IMR-90 (cell line): ENCODE data around the gene ZFP36L1.

ENCODE experiments used
- POLR2A ChIP-seq: IDR thresholded peaks from 2 replicates; pipeline ENCODE4 v1.6.1; 2012; ENCODE audit warnings: mild to moderate bottlenecking, low read depth, low read length
- TF ChIP-seq, protein P1 (sequence below): conservative IDR thresholded peaks from 2 replicates; pipeline ENCODE4 v1.5.1; 2012; ENCODE audit warnings: mild to moderate bottlenecking, low read depth, low read length, improper control_type of control experiment

DNA sequence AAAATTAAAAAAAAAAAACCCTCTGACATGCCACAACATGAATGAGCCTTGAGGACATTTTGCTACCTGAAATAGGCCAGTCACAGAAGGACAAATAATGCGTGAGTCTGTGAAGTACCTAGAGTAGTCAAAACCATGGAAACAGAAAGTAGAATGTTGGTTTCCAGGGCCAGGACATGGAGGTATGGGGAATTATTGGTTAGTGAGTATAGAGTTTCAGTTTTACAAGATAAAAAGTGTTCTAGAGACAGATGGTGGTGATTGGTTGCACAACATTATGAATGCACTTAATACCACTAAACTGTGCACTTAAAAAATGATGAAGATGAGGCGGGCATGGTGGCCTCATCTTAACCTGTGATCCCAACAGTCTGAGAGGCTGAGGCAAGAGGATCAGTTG, 47.6 kb upstream of the ZFP36L1 start:
- TF ChIP-seq, protein P1, sequence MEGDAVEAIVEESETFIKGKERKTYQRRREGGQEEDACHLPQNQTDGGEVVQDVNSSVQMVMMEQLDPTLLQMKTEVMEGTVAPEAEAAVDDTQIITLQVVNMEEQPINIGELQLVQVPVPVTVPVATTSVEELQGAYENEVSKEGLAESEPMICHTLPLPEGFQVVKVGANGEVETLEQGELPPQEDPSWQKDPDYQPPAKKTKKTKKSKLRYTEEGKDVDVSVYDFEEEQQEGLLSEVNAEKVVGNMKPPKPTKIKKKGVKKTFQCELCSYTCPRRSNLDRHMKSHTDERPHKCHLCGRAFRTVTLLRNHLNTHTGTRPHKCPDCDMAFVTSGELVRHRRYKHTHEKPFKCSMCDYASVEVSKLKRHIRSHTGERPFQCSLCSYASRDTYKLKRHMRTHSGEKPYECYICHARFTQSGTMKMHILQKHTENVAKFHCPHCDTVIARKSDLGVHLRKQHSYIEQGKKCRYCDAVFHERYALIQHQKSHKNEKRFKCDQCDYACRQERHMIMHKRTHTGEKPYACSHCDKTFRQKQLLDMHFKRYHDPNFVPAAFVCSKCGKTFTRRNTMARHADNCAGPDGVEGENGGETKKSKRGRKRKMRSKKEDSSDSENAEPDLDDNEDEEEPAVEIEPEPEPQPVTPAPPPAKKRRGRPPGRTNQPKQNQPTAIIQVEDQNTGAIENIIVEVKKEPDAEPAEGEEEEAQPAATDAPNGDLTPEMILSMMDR = no peak
- no peak for TF ChIP-seq POLR2A
